Spinal cord (tissue), 10 donors: ENCODE measurements around the gene ATP8B1. TPM values are rescaled to one million over a fixed set of nuclear protein-coding genes. Genes with fewer than 3 reads are reported as not detected.

Experiments
- DNase-seq, 6 donors: peaks; one replicate each; pipeline versions ENCODE4 v3.0.0 to v3.0.0-alpha.2; 2013 to 2015; ENCODE audit warnings: low spot score in 6 of 6, low read depth in 4 of 6
- H3K27ac ChIP-seq: one replicate; pipeline ENCODE4 v1.5.1; 2013; ENCODE audit warnings: low read depth, low read length, control low read depth
- H3K27me3 ChIP-seq: one replicate; pipeline ENCODE4 v1.6.1; 2013; ENCODE audit warnings: low read length; ENCODE audit not compliant: control insufficient read depth, insufficient read depth
- H3K36me3 ChIP-seq: one replicate; pipeline ENCODE4 v1.6.1; 2013; ENCODE audit warnings: low read length; ENCODE audit not compliant: control insufficient read depth, insufficient read depth
- H3K4me1 ChIP-seq: one replicate; pipeline ENCODE4 v1.6.1; 2013; ENCODE audit warnings: low read length; ENCODE audit not compliant: control insufficient read depth, insufficient read depth
- H3K4me3 ChIP-seq: one replicate; pipeline ENCODE4 v1.5.1; 2013; ENCODE audit warnings: low read depth, low read length, control low read depth
- H3K9me3 ChIP-seq: one replicate; pipeline ENCODE4 v1.6.1; 2013; ENCODE audit warnings: low read length; ENCODE audit not compliant: control insufficient read depth, insufficient read depth
- WGBS: methylation state at CpG from one replicate; pipeline ENCODE4 v1.1.5; 2013; ENCODE audit warnings: missing lambda C conversion rate; ENCODE audit not compliant: insufficient coverage; 5-methylcytosine and 5-hydroxymethylcytosine counted together
- polyA plus RNA-seq, 2 donors: library from polyadenylated mRNA; unstranded; fragments of 120-200 nt; gene quantifications; one replicate each; pipeline ENCODE4 v1.2.1, GENCODE V29; 2013; ENCODE audit not compliant: insufficient read length in 2 of 2
- small RNA-seq: library from RNA; depleted of rRNA; stranded (forward); fragments of <200 nt; gene quantifications from one replicate; pipeline ENCODE3, GENCODE V24; 2014; ENCODE audit warnings: low replicate concordance
- total RNA-seq, 2 donors: library from RNA; depleted of rRNA in 1 of 2; stranded (reverse); fragments of 120-200 nt in 1 of 2; fragments of >200 nt in 1 of 2; gene quantifications; one replicate each; pipeline versions ENCODE4 v1.2.3 to v1.2.4, GENCODE V29; 2013 to 2014
- donor health status: healthy.

The ATP8B1 gene
- total and polyA plus RNA-seq, 4 donors = 1.7 to 14.4 (median 7.7) TPM

DNA sequence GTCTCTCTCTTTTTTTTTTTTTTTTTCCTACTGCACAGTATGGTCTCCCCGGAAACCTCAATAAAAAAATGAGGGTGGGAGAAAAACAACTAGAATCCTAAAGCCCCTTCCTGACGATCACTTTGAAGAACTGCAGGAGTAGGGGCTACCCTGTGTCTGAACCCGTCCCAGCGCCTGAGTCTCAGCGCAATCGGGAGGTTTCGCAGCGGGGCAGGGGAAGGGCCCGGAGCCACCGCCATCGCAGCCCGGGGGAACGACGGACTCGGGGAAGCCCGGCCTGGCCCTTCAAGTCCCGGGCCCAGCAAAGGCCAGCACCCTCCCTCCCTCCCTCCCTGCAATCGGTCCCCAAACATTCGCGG is 181.9 kb downstream of the ATP8B1 start:
- DNase-seq = no peak
- Histone ChIP-seq H3K36me3 (peaks cover 22% of the 10 kb centered on the region), H3K27ac (peak overlapping the region; percentile 84), H3K9me3 (no peaks in the 10 kb centered on the region), H3K4me3 (peak overlapping the region; percentile 97), H3K27me3 (no peaks in the 10 kb centered on the region), H3K4me1 (peaks cover 10% of the 10 kb centered on the region)
- WGBS = under 1% methylated on average over 16 of the region's 20 CpGs

DNA sequence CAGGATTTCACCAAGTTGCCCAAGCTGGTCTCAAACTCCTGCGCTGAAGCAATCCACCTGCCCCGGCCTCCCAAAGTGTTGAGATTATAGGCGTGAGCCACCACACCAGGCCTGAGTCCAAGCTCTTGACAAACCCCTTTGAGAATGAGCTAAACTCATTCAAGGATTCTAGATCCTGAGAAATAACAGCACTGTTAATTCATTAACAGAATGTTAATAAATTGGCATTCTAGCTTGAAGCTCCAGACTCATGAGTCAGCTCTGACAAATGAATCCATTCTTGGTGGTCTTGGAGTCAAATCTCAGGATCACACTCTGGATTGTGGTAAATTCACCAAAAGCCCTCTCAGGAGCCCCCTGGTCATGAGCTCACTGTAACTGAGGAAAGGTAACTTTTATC is 183.2 kb downstream of the ATP8B1 start:
- DNase-seq = no peak
- 94% methylated on average over 2 of the region's 3 CpGs for WGBS
- peaks cover 10% of the 10 kb centered on the region for H3K4me1 ChIP-seq
- no peak overlapping the region for H3K4me3 ChIP-seq
- H3K9me3 ChIP-seq = no peaks in the 10 kb centered on the region
- H3K36me3 ChIP-seq = peaks cover 33% of the 10 kb centered on the region
- no peaks in the 10 kb centered on the region for H3K27me3 ChIP-seq
- H3K27ac ChIP-seq = no peak overlapping the region

DNA sequence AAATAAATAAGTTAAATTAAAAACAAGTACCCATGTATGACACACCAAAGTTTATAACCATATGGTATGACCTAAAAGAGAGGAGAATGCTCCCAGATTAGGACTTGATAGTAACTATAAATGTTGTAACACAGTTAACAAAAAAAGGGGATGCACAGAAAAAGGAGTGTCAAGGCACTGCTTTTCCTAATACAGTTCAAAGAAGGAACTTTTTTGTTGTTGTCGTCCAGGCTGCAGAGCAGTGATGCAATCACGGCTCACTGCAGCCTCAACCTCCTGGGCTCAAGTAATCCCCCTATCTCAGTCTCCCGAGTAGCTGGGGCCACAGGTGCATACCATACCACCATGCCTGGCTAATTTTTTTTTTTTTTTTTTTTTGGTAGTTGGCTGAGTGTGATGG is 184.2 kb downstream of the ATP8B1 start:
- no peaks in the 10 kb centered on the region for H3K27me3 ChIP-seq
- WGBS = 100% methylated on average over 1 of the region's 3 CpGs
- no peak overlapping the region for H3K4me3 ChIP-seq
- peaks cover 10% of the 10 kb centered on the region for H3K4me1 ChIP-seq
- peaks cover 40% of the 10 kb centered on the region for H3K36me3 ChIP-seq
- no peak overlapping the region for H3K27ac ChIP-seq
- no peak for DNase-seq
- no peaks in the 10 kb centered on the region for H3K9me3 ChIP-seq

DNA sequence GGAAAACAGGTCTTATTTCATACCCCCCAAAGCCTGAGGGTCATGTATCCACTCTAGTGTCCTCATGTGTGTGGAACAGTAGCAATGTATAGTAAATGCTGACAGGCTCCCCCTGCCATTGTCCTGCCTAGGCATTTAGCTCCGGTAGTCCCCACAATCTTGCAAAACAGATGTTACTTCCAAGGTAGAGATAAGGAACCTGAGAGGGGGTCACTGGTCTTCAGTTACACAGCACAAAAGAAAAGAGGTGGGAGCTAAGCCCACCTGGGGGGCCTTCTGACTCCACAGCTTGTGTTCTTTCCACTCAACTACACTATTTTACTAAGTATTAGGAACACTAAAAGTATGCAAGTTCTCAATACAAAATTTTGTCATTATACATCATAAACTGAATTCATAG is 199.2 kb downstream of the ATP8B1 start:
- peaks cover 28% of the 10 kb centered on the region for H3K36me3 ChIP-seq

More for the DNA sequence above, 199.2 kb downstream of the ATP8B1 start:
- no peaks in the 10 kb centered on the region for H3K4me1 ChIP-seq
- WGBS = no CpG with 5 or more reads among the region's 1 CpG
- no peaks in the 10 kb centered on the region for H3K27me3 ChIP-seq
- H3K4me3 ChIP-seq = no peak overlapping the region
- H3K9me3 ChIP-seq = no peaks in the 10 kb centered on the region
- H3K27ac ChIP-seq = no peak overlapping the region
- DNase-seq = no peak

Small RNAs within 50 kb of the gene (small RNA-seq; reads per million reads assigned to genes)
- not detected for gene RNU6-742P

Other genes with a start within 250 kb of the ATP8B1 start
- 10 to 100 TPM; 43.6 to 65.6 TPM for gene FECH, start 216.6 kb downstream of the ATP8B1 start, total RNA-seq
- gene FECH, start 216.6 kb downstream of the ATP8B1 start, polyA plus RNA-seq = 10 to 100 TPM; 27.4 to 28.3 TPM
- 100 to 1,000 TPM; 127 to 142 TPM for gene NARS1, start 181.5 kb downstream of the ATP8B1 start, total RNA-seq
- gene NARS1, start 181.5 kb downstream of the ATP8B1 start, polyA plus RNA-seq = 100 to 1,000 TPM; 116 to 149 TPM
- gene NEDD4L, start 240.9 kb upstream of the ATP8B1 start, total RNA-seq = 10 to 100 TPM; 33.8 to 51.5 TPM
- gene NEDD4L, start 240.9 kb upstream of the ATP8B1 start, polyA plus RNA-seq = 10 to 100 TPM; 47.9 to 51.7 TPM